ENCODE measurements around the gene S100P. TPM values are rescaled to one million over a fixed set of nuclear protein-coding genes. Genes with fewer than 3 reads are reported as not detected.
A peak's percentile ranks its signal among the peaks of the same experiment; 100 is the strongest.

The S100P gene
- total and polyA plus RNA-seq, 4 donors = 34.2 to 118 (median 51.6) TPM

DNA sequence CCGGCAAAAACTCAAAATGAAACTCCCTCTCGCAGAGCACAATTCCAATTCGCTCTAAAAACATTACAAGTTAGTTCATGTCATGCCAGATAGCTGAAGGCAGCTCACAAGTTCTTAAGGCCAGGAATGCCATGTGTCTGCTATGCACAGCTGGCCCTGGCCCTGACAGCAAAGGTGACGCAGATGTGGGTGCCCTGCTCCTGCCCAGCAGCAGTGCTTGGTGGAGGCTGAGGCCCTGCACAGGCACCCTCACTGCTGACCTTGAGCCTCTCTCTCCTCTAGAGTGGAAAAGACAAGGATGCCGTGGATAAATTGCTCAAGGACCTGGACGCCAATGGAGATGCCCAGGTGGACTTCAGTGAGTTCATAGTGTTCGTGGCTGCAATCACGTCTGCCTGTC, 2.9 kb downstream of the S100P start:
- ATAC-seq (ENCODE audit: insufficient read depth, low FRiP score) (no peak), DNase-seq (no peak)
- Histone ChIP-seq H3K36me3 (ENCODE audit: control insufficient read depth in 4 of 4, insufficient read depth in 4 of 4, low read length in 4 of 4) (peaks cover 0 to 3% (median 1%) of the 10 kb centered on the region in 4 donors), H3K27me3 (ENCODE audit: control insufficient read depth in 3 of 3, insufficient read depth in 3 of 3, low read length in 2 of 3) (no peaks in the 10 kb centered on the region), H3K4me3 (no peak overlapping the region), H3K9me3 (ENCODE audit: control insufficient read depth in 4 of 4, insufficient read depth in 3 of 4, low read length in 3 of 4) (no peaks in the 10 kb centered on the region), H3K9ac (ENCODE audit: insufficient read depth in 1 of 2, low read length in 2 of 2) (no peak overlapping the region), H3K4me1 (ENCODE audit: control insufficient read depth in 5 of 5, insufficient read depth in 5 of 5, low read length in 5 of 5) (peaks cover 2 to 22% (median 13%) of the 10 kb centered on the region in 5 donors), H3K27ac (ENCODE audit: low read depth in 1 of 2, low read length in 1 of 2) (peak overlapping the region; percentile 65 to 71)
- WGBS, 2 donors = 76 to 80% methylated on average over 8 of the region's 8 CpGs
- TF ChIP-seq CTCF (IDR thresholded peaks at IDR 0.05; ENCODE audit: control extremely low read depth, extremely low read depth) = no peak

- peaks cover 2 to 22% (median 13%) of the 10 kb centered on the region in 5 donors for H3K4me1 ChIP-seq (ENCODE audit: control insufficient read depth in 5 of 5, insufficient read depth in 5 of 5, low read length in 5 of 5)
- H3K4me3 ChIP-seq = no peak overlapping the region
- WGBS, 2 donors = 96% methylated on average over 6 of the region's 6 CpGs
- no peaks in the 10 kb centered on the region for H3K27me3 ChIP-seq (ENCODE audit: control insufficient read depth in 3 of 3, insufficient read depth in 3 of 3, low read length in 2 of 3)
- peaks cover 0 to 3% (median 1%) of the 10 kb centered on the region in 4 donors for H3K36me3 ChIP-seq (ENCODE audit: control insufficient read depth in 4 of 4, insufficient read depth in 4 of 4, low read length in 4 of 4)
- no peak overlapping the region for H3K9ac ChIP-seq (ENCODE audit: insufficient read depth in 1 of 2, low read length in 2 of 2)
- H3K27ac ChIP-seq (ENCODE audit: low read depth in 1 of 2, low read length in 1 of 2) = peak overlapping the region in 1 of 2 donors; percentile 65
- no peak for ATAC-seq (ENCODE audit: insufficient read depth, low FRiP score)
- no peak for DNase-seq
- H3K9me3 ChIP-seq (ENCODE audit: control insufficient read depth in 4 of 4, insufficient read depth in 3 of 4, low read length in 3 of 4) = no peaks in the 10 kb centered on the region
- TF ChIP-seq CTCF (IDR thresholded peaks at IDR 0.05; ENCODE audit: control extremely low read depth, extremely low read depth) = no peak
These were observed 3.5 kb downstream of the S100P start for GRCh38 chr4:6697131-6697530.

DNA sequence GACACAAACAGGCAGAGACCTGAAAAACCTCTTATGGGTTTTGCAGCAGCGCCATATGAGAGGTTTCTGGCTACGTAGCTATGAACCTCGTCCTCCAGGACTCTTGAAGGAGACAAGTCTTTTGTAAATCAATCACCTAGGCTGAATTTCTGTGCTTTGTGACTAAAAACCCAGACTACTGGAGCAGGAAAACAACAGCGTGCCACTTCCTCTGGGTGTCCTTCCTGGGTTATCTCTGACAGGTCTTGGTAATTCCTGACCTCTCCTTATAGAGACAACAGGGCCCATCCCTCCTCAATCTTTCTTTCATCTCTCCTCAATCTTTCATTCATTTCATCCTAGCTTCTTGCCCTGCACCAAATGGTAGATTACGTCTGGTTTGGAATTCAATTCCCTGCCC, 5.7 kb downstream of the S100P start:
- H3K4me3 ChIP-seq = no peak overlapping the region
- TF ChIP-seq CTCF (IDR thresholded peaks at IDR 0.05; ENCODE audit: control extremely low read depth, extremely low read depth) = no peak
- peaks cover 0 to 10% (median 5%) of the 10 kb centered on the region in 5 donors for H3K4me1 ChIP-seq (ENCODE audit: control insufficient read depth in 5 of 5, insufficient read depth in 5 of 5, low read length in 5 of 5)
- 65 to 75% methylated on average over 5 of the region's 5 CpGs for WGBS, 2 donors
- H3K36me3 ChIP-seq (ENCODE audit: control insufficient read depth in 4 of 4, insufficient read depth in 4 of 4, low read length in 4 of 4) = peaks cover 5 to 17% (median 14%) of the 10 kb centered on the region in 4 donors
- DNase-seq (no peak), ATAC-seq (ENCODE audit: insufficient read depth, low FRiP score) (no peak)
- no peak overlapping the region for H3K27ac ChIP-seq (ENCODE audit: low read depth in 1 of 2, low read length in 1 of 2)
- no peak overlapping the region for H3K9ac ChIP-seq (ENCODE audit: insufficient read depth in 1 of 2, low read length in 2 of 2)
- peaks cover 0 to 3% (median 1%) of the 10 kb centered on the region in 4 donors for H3K9me3 ChIP-seq (ENCODE audit: control insufficient read depth in 4 of 4, insufficient read depth in 3 of 4, low read length in 3 of 4)
- H3K27me3 ChIP-seq (ENCODE audit: control insufficient read depth in 3 of 3, insufficient read depth in 3 of 3, low read length in 2 of 3) = no peaks in the 10 kb centered on the region

GRCh38 chr4:6699903-6700302, 6.2 kb downstream of the S100P start:
- peaks cover 0 to 9% (median 5%) of the 10 kb centered on the region in 5 donors for H3K4me1 ChIP-seq (ENCODE audit: control insufficient read depth in 5 of 5, insufficient read depth in 5 of 5, low read length in 5 of 5)

More at GRCh38 chr4:6699903-6700302, 6.2 kb downstream of the S100P start:
- H3K36me3 ChIP-seq (ENCODE audit: control insufficient read depth in 4 of 4, insufficient read depth in 4 of 4, low read length in 4 of 4) = peaks cover 5 to 18% (median 14%) of the 10 kb centered on the region in 4 donors
- H3K4me3 ChIP-seq = no peak overlapping the region
- H3K27me3 ChIP-seq (ENCODE audit: control insufficient read depth in 3 of 3, insufficient read depth in 3 of 3, low read length in 2 of 3) = no peaks in the 10 kb centered on the region
- H3K9me3 ChIP-seq (ENCODE audit: control insufficient read depth in 4 of 4, insufficient read depth in 3 of 4, low read length in 3 of 4) = peaks cover 0 to 3% (median 1%) of the 10 kb centered on the region in 4 donors
- 96% methylated on average over 1 of the region's 1 CpG for WGBS, 2 donors
- no peak for ATAC-seq (ENCODE audit: insufficient read depth, low FRiP score)
- H3K9ac ChIP-seq (ENCODE audit: insufficient read depth in 1 of 2, low read length in 2 of 2) = no peak overlapping the region
- no peak overlapping the region for H3K27ac ChIP-seq (ENCODE audit: low read depth in 1 of 2, low read length in 1 of 2)
- TF ChIP-seq CTCF (IDR thresholded peaks at IDR 0.05; ENCODE audit: control extremely low read depth, extremely low read depth) = no peak
- no peak for DNase-seq

Data from lung (tissue), 12 donors.